CD4-positive, CD25-positive, alpha-beta regulatory T cell (primary cell): ENCODE results near the gene SGSH. TPM values are rescaled to one million over a fixed set of nuclear protein-coding genes. Genes with fewer than 3 reads are reported as not detected.

Experiments used
- ATAC-seq, 2 donors: fragments of 150-1000 bp; cut with Tn5 transposase; one replicate each; pipeline ENCODE4 v1.10.0; 2021; ENCODE audit warnings: low read depth in 2 of 2, moderate number of reproducible peaks in 2 of 2, moderate library complexity in 1 of 2
- DNase-seq, 3 donors: peaks; one replicate each; pipeline versions ENCODE4 v3.0.0 to v3.0.0-alpha.2; 2012 to 2022; ENCODE audit warnings: mixed read lengths in 1 of 3
- H3K27ac ChIP-seq: one replicate; pipeline ENCODE4 v1.7.0; 2013; ENCODE audit warnings: mild to moderate bottlenecking, low read length; ENCODE audit not compliant: insufficient read depth, poor library complexity, severe bottlenecking
- H3K27me3 ChIP-seq: one replicate; pipeline ENCODE4 v1.7.0; 2013; ENCODE audit warnings: low read length; ENCODE audit not compliant: control insufficient read depth, insufficient read depth
- H3K36me3 ChIP-seq: one replicate; pipeline ENCODE4 v1.7.0; 2013; ENCODE audit warnings: mild to moderate bottlenecking, low read length, moderate library complexity; ENCODE audit not compliant: control insufficient read depth, insufficient read depth
- H3K4me1 ChIP-seq: 2 replicates; pipeline ENCODE4 v1.7.0; 2013; ENCODE audit warnings: mild to moderate bottlenecking, low read length; ENCODE audit not compliant: insufficient read depth, control insufficient read depth, poor library complexity, severe bottlenecking
- H3K4me3 ChIP-seq: one replicate; pipeline ENCODE4 v1.7.0; 2013; ENCODE audit warnings: low read depth, mild to moderate bottlenecking, low read length, moderate library complexity
- H3K9me3 ChIP-seq, 2 experiments: 1 replicate in 1 of 2; 2 replicates in 1 of 2; pipeline ENCODE4 v1.7.0; 2013; ENCODE audit warnings: low read length in 2 of 2, mild to moderate bottlenecking in 1 of 2, moderate library complexity in 1 of 2; ENCODE audit not compliant: control insufficient read depth in 2 of 2
- H3K27ac Mint-ChIP-seq, 3 donors: one replicate each; pipeline ENCODE4 v1.8.0; 2020 to 2022; ENCODE audit warnings: mild to moderate bottlenecking in 3 of 3, mixed read lengths in 3 of 3, moderate library complexity in 2 of 3
- H3K27me3 Mint-ChIP-seq: one replicate; pipeline ENCODE4 v1.8.0; 2022; ENCODE audit warnings: mild to moderate bottlenecking, mixed read lengths
- H3K36me3 Mint-ChIP-seq: one replicate; pipeline ENCODE4 v1.8.0; 2020; ENCODE audit warnings: mixed read lengths
- H3K4me1 Mint-ChIP-seq, 4 donors: one replicate each; pipeline ENCODE4 v1.8.0; 2020 to 2022; ENCODE audit warnings: mixed read lengths in 4 of 4, mild to moderate bottlenecking in 1 of 4
- H3K4me3 Mint-ChIP-seq, 4 donors: one replicate each; pipeline ENCODE4 v1.8.0; 2020 to 2022; ENCODE audit warnings: mild to moderate bottlenecking in 4 of 4, mixed read lengths in 4 of 4, moderate library complexity in 3 of 4
- H3K9me3 Mint-ChIP-seq, 7 donors: one replicate each; pipeline ENCODE4 v1.8.0; 2020 to 2022; ENCODE audit warnings: mixed read lengths in 7 of 7, mild to moderate bottlenecking in 3 of 7, moderate library complexity in 2 of 7
- polyA plus RNA-seq, 4 donors: library from polyadenylated mRNA; unstranded; fragments of 300-500 nt; fragmentation: Illumina TruSeq; gene quantifications; one replicate each; pipeline ENCODE4 v1.2.3, GENCODE V29; 2021
- total RNA-seq: library from RNA; stranded (reverse); gene quantifications from one replicate; pipeline ENCODE4 v1.2.3, GENCODE V29; 2022

The SGSH gene
- total and polyA plus RNA-seq, 5 donors from 2014 or later: 43.8 to 138 (median 47.8) TPM

GRCh38 chr17:80166446-80166845, 53.7 kb downstream of the SGSH start:
- Histone ChIP-seq H3K27ac (no peak overlapping the region), H3K4me1 (no peaks in the 10 kb centered on the region), H3K4me3 (no peak overlapping the region), H3K9me3 (no peaks in the 10 kb centered on the region), H3K27me3 (no peaks in the 10 kb centered on the region), H3K36me3 (no peaks in the 10 kb centered on the region)
- Mint-ChIP-seq H3K4me3 (no peak overlapping the region), H3K27me3 (peaks cover 10% of the 10 kb centered on the region), H3K4me1 (no peaks in the 10 kb centered on the region), H3K36me3 (no peaks in the 10 kb centered on the region), H3K27ac (no peak overlapping the region), H3K9me3 (peaks cover 0 to 1% (median 0%) of the 10 kb centered on the region in 7 donors)
- DNase-seq: no peak
- no peak for ATAC-seq

GRCh38 chr17:80164185-80164584, 55.9 kb downstream of the SGSH start:
- ATAC-seq (no peak), DNase-seq (no peak)
- no peak overlapping the region for H3K27ac ChIP-seq
- H3K36me3 ChIP-seq: no peaks in the 10 kb centered on the region
- H3K4me3 ChIP-seq: no peak overlapping the region
- H3K4me3 Mint-ChIP-seq: no peak overlapping the region
- H3K4me1 ChIP-seq: no peaks in the 10 kb centered on the region
- H3K27me3 ChIP-seq: no peaks in the 10 kb centered on the region
- H3K4me1 Mint-ChIP-seq: no peaks in the 10 kb centered on the region
- H3K9me3 ChIP-seq: no peaks in the 10 kb centered on the region
- H3K27ac Mint-ChIP-seq: peak overlapping the region in 1 of 3 donors; percentile 11
- H3K9me3 Mint-ChIP-seq: peaks cover 0 to 1% (median 0%) of the 10 kb centered on the region in 7 donors
- peaks cover 29% of the 10 kb centered on the region for H3K27me3 Mint-ChIP-seq
- no peaks in the 10 kb centered on the region for H3K36me3 Mint-ChIP-seq

GRCh38 chr17:80163336-80163735, 56.8 kb downstream of the SGSH start:
- Mint-ChIP-seq H3K4me1 (no peaks in the 10 kb centered on the region), H3K36me3 (no peaks in the 10 kb centered on the region), H3K27me3 (peaks cover 28% of the 10 kb centered on the region), H3K27ac (no peak overlapping the region), H3K4me3 (no peak overlapping the region), H3K9me3 (peaks cover 0 to 1% (median 0%) of the 10 kb centered on the region in 7 donors)
- no peaks in the 10 kb centered on the region for H3K36me3 ChIP-seq
- no peaks in the 10 kb centered on the region for H3K9me3 ChIP-seq
- no peak overlapping the region for H3K4me3 ChIP-seq
- H3K27me3 ChIP-seq: no peaks in the 10 kb centered on the region
- DNase-seq: no peak
- ATAC-seq: no peak
- no peaks in the 10 kb centered on the region for H3K4me1 ChIP-seq
- H3K27ac ChIP-seq: no peak overlapping the region

- ATAC-seq: no peak
- no peak for DNase-seq
- H3K36me3 ChIP-seq: no peaks in the 10 kb centered on the region
- no peaks in the 10 kb centered on the region for H3K36me3 Mint-ChIP-seq
- no peaks in the 10 kb centered on the region for H3K4me1 ChIP-seq
- H3K27me3 Mint-ChIP-seq: peaks cover 28% of the 10 kb centered on the region
- H3K4me1 Mint-ChIP-seq: no peaks in the 10 kb centered on the region
- H3K9me3 Mint-ChIP-seq: peaks cover 0 to 5% (median 0%) of the 10 kb centered on the region in 7 donors
- H3K27ac ChIP-seq: no peak overlapping the region
- H3K4me3 ChIP-seq: no peak overlapping the region
- peaks cover 5 to 7% of the 10 kb centered on the region in 2 experiments for H3K9me3 ChIP-seq
- no peak overlapping the region for H3K4me3 Mint-ChIP-seq
- H3K27me3 ChIP-seq: no peaks in the 10 kb centered on the region
- no peak overlapping the region for H3K27ac Mint-ChIP-seq
Measured at GRCh38 chr17:80160536-80160935, 59.6 kb downstream of the SGSH start.

Other genes starting within 250 kb of the SGSH start
- 0.72 TPM for gene TBC1D16, start 184.5 kb downstream of the SGSH start, total RNA-seq
- gene TBC1D16, start 184.5 kb downstream of the SGSH start, polyA plus RNA-seq: under 1 TPM; 0.06 to 0.27 (median 0.12) TPM
- gene CCDC40, start 183.7 kb downstream of the SGSH start, total RNA-seq: 0.32 TPM
- not detected for gene CCDC40, start 183.7 kb downstream of the SGSH start, polyA plus RNA-seq
- 22.0 TPM for gene GAA, start 118.8 kb downstream of the SGSH start, total RNA-seq
- 10 to 100 TPM in 2 of 4 donors, 1 to 10 TPM in 2; 9.8 to 13.6 (median 10.8) TPM for gene GAA, start 118.8 kb downstream of the SGSH start, polyA plus RNA-seq
- 117 TPM for gene EIF4A3, start 73.2 kb downstream of the SGSH start, total RNA-seq
- gene EIF4A3, start 73.2 kb downstream of the SGSH start, polyA plus RNA-seq: 100 to 1,000 TPM in 2 of 4 donors, 10 to 100 TPM in 2; 91.7 to 122 (median 104) TPM
- gene CARD14, start 50.3 kb downstream of the SGSH start, total RNA-seq: not detected
- gene CARD14, start 50.3 kb downstream of the SGSH start, polyA plus RNA-seq: under 1 TPM in 2 of 4 donors, not detected in 2; 0.12 to 0.48 TPM
- gene SLC26A11, start 94 bp upstream of the SGSH start, total RNA-seq: 75.9 TPM
- 10 to 100 TPM in 1 of 4 donors, 1 to 10 TPM in 3; 7.7 to 10.2 (median 8.1) TPM for gene SLC26A11, start 94 bp upstream of the SGSH start, polyA plus RNA-seq
- gene RNF213, start 40.5 kb upstream of the SGSH start, total RNA-seq: 666 TPM
- 10 to 100 TPM; 27.6 to 33.7 (median 31.2) TPM for gene RNF213, start 40.5 kb upstream of the SGSH start, polyA plus RNA-seq
- 13.1 TPM for gene ENDOV, start 194.8 kb upstream of the SGSH start, total RNA-seq
- 1 to 10 TPM; 6.7 to 8.3 (median 7.5) TPM for gene ENDOV, start 194.8 kb upstream of the SGSH start, polyA plus RNA-seq